HG03196 (cell line): ENCODE measurements around the gene AGGF1.
"Not testable (repeated sequence)": the region's sequence is repeated elsewhere in the genome, so short reads cannot be mapped to it uniquely, and the experiment has no call there.

Experiments used
- ATAC-seq: cut with Tn5 transposase; IDR thresholded peaks from one replicate; pipeline ENCODE4 v1.9.1; 2021; ENCODE audit not compliant: unreplicated experiment

Gene AGGF1

DNA sequence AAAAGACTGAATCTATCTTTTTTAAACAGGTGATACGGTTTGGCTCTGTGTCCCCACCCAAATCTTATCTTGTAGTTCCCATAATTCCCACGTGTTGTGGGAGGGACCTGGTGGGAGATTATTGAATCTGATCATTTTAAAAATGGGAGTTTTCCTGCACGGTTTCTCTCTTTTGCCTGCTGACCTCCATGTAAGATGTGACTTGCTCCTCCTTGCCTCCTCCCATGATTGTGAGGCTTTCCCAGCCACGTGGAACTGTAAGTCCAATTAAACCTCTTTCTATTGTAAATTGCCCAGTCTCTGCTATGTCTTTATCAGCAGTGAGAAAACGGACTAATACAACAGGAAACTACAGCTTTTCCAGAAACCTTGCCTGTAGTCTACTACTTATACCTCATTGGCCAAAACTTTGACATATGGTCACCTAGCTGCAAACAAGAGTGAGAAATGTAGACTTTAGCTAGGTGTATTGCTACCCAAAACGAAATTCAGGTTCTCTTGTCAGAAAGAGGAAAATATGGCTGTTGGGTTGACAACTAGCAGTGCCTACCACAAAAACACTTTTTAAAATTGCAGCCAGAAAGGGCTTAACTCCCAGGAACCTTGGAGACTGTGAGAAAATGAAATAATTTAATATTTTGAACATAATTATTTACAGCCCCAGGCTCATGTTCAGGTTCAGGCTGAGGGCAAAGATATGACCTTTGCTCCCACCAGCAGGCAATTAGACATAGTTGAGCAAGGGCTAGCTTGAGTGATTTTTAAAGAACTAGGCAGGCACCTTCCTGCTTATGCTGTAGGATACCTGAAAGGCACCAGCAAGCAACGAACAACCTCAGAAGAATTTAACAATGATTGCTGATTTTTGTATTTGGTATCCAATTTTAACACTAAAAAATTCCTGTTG lies 7.4 kb upstream of the AGGF1 start:
- ATAC-seq, result no peak

DNA sequence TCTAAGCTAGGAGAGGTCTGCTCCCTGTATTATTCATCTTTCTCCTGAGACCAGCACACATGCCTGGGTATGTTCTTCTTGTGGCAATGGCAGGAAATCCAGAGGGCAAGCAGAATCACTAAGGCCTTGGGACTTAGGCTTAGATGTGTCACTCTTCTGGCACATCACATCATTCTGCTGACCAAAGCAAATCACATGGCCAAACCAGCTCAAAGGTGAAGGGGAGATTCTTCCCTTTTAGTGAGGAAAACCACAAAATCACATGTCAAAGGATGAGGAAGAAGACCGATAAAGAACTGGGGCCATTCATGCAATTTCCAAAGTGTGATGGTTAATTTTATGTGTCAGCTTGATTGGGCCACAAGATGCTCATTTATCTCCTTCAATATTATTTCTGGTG lies 5.7 kb upstream of the AGGF1 start:
- ATAC-seq, result no peak

DNA sequence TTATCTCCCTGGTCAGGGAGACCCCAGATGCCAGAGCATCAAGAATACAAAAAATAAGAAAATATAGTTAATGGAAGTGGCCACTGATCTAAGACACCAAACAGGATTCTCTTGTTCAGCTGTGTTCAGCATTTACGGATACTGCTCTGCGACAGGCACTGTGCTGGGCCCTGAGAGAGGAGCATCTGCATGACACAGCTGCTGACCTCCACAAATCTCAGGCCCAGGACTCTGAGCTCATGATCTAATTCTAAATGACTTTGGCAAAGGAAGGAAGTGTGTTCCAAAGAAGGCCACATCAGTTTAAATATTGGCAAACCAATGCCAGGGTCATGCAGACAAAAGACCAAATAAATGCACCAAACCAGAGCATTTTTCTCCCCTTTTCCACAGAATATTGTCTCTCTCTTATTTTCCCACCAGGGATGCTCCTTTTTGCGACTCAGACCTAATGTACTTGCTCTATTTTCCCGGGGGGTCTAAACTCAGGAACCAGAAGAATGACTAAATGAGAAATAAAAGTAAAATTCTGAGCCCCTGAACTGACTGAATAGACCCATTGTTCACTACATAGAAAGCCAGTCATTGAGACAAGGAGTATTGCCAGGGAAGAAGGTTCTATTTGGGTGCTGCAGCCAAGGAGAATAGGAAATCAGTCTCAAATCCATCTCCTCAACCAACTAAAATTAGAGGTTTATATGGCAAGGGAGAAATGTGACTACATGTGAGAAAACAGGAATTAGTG lies 1.4 kb upstream of the AGGF1 start:
- ATAC-seq, result no peak

DNA sequence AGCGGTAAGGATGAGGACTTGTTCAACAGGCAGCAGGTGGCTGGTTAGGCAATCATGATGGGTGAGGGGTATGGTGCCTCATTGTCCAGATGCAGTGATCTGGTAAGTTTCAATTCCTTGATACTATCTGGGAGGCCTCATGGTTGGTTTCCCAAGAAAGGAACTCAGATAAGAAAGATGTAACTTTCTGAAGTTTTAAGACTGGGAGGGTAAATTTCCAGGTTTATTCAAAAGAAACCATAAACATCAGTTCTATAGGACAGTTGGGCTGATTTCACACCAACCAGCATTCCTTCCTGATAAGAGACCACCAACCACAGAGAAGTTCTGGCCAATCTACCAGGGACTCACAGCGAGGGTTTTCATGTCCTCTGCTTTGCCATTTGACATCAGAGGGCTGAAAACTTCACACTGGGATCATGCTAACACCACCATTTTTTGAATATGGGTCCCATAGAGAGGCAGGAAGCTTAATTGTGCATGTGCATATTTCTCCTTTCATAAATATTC lies 773 bp upstream of the AGGF1 start:
- ATAC-seq, result no peak

DNA sequence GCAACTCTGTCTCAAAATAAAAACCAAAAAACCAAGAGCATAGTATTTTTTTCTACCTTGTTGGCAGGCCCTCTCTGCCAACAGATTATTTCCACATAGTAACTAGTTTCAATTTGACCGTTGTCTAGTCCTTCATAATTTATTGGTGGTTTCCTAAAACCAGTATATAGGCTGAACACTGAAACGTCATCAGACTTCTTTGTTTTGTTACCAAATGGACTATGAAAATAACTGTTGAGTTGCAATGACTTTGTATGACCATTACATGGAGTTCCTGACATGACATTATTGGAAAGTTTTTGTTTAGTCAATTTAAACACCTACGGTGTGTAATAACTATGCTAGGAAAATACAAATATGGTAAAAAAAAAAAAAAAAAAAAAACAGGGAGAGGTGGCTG lies 1.7 kb downstream of the AGGF1 start:
- ATAC-seq, result no peak

DNA sequence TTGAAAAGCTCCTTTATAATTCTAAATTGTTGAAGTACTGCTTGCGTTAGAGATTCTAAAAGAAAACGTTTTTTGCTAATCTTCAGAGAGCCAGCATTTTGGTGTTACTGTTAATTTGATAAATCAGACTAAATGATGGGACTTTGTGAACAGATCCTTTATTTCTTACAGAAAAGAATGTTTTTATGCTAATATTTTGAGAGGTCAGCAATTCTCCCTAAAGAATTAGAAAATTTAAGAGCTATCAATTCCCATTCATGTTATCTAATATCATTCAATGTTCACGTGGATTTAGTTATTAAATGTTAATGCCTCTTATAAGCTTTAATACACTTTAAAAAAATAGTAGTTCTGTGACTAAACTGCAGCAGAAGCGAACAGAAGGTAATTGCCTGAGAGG lies 2.4 kb downstream of the AGGF1 start:
- no peak for ATAC-seq

DNA sequence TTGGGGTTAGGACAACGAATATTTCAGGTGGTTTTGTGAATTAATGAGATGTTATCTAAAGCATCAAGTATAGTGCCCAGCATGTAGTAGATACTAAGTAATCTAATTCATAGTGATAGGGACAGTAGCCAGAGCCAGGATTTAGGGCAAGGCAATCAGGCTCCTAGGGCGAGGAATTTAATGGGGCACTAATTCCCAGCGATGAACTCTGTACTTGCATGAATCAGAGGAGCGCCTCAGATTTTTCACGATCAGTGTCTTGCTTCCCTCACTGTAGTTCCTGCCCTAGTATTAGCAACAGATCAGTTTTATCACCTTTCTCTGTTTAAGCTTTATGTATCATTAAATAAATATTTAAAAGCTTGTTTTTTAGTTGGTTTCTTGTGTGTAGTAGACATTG lies 3.1 kb downstream of the AGGF1 start:
- no peak for ATAC-seq

DNA sequence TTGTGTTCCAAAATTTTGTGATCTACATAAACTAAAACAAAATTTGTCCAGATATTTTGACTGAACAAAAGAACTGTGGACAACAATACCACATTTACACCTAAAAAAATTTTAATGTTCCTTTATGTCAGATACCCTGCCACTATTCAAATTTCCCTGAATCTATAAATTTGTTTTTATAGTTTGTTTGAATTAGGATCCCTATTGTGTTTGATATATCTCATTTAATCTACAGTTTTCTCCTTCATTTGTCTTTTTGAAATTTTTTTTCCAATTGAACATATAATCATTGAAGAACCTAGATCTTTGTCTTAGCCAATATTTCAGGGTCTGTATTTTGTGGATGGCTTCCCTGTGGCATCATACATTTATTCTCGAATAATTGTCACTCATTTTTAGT lies 5.7 kb downstream of the AGGF1 start:
- ATAC-seq, result no peak

DNA sequence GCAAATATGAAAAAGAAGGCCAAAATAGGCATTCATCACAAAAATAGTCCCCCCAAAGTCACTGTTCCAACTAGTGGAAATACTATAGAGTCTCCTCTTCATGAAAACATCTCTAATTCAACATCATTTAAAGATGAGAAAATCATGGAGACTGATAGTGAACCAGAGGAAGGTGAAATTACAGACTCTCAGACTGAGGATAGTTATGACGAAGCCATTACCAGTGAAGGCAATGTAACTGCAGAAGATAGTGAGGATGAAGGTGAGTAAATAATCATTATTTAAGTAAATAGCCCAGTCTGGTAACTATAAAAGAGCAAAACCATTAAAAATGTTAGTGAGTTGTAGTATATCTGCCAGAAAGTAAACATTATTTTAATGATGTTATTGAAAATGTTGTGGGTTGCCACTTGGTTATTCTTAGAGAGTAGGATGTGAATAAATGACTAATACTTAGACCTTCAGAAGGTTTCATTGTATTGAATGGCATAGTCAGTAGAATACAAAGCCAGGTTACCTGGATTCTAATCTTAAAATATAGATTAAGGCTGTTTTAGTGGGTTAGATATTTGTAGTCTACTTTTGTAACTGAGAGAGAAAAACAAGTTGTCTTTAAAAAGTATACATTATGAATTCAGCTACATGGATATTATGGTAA lies 16.3 kb downstream of the AGGF1 start:
- no peak for ATAC-seq

DNA sequence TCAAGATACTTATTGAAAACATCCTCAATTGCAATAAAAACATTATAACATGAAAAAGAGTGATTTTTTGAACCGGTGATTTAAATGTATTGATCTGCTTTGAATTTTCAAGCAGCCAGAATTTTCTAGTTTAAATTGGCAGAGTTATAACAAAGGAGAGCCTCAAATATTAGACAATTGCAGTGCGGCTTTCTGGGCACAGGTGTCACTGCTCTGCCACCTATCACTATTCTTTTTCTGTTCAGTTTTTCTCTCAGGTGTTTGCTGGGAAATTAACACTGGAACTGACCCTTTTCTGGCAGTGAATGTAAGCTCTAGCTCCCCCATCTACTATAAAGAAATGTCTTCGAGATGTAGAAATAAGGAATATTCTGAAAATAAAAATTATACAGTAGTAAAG lies 33.8 kb downstream of the AGGF1 start:
- no peak for ATAC-seq

DNA sequence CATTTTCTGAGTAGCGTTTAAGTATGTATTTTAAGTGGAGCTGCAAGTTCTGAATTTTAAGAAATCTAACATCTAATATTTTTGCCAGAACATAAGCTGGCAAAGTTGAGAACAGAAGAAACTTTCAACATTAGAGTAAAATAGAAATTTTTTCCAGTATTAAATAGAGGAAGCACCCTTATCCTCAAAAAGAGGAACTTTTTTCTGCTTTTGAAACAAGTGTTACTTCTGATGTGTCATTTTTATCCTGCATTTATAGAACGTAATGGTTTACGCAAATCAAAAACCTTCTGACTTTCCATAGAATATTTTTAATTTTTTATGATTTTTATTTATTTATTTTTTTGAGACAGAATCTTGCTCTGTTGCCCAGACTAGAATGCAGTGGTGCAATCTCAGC lies 35.1 kb downstream of the AGGF1 start:
- no peak for ATAC-seq

DNA sequence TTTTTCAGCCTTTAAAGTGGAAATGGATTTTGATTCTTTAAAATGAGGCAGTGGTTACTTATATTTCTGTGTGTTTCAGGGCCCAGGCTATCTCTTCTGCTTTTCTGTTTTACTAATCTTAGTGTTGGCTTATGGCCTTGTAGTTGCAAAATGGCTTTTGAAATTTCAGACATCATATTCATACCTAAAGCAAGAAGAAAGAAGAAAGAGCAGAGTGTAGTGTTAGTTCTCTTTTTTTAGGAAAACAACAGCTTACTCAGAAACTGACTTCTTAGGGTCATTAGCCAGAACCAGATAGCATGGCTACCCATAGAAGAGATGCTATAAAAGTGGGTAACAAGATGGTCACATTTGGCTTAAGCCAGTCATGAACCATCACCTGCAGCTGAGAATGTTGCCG lies 36.0 kb downstream of the AGGF1 start:
- peak; percentile 5 for ATAC-seq

DNA sequence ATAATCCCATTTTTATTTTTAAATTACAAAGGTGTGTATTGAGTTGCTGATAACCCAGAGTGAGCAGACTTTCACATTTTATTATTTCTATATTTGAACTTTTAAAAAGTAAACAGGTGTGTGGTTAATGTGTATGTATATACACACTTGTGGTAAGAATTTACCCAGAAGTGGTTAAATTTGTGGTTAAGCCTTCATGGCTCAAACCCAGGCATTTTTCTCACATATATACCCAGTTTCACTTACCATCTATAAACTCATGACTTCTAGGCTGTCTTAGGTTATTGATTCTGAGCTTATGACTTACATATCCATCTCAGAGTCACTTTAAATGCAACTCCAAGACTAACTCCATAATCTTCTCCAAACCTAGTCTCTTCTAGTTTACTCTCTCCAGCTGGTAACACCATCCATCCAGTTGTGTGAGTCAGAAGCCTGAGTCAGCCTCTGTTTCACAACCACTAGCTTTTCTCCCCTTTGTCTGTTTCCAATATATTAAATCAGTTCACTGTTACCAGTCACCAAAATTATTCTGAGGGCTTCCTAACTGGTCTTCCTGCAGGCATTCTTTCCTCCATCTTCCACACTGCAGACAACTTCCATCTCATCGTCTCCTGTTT lies 36.7 kb downstream of the AGGF1 start:
- ATAC-seq, result peak; percentile 64

DNA sequence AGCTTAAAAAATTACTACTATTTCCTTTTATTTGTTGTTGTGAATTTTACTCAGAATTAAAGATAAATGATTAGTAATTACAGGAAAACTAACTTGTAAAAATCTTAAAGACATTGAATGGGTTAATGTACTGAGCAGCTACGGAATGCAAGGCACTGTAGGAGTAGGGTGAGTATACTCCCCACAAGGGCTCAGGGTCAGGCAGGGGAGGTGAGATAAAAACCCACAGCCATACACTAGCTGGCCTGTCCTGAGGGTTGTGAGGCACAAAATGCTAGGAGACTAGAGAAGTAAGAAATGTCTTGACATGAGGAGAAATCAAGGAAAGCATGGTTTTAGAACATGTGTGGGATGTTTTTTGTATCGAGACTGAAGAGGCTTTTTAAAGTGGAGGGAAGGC lies 43.5 kb downstream of the AGGF1 start:
- no peak for ATAC-seq

DNA sequence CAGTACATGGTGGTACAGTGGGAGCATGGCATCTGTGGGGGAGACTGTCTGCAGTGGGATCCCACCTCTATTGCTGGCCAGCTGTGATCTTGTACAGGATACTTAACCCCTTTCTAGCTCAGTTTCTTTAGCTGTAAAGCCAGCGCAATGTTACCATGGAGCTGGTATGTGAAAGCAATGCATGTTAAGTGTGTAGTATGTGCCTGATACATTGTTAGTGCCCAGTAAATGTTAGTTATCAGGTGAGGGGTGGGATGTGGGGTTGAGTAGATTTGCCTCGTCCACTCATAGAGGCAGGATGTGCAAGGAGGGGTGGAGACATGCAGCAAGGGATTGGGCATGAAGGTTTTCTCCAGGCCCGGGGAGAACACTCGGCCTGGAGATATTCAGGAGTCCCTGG lies 44.5 kb downstream of the AGGF1 start:
- no peak for ATAC-seq

DNA sequence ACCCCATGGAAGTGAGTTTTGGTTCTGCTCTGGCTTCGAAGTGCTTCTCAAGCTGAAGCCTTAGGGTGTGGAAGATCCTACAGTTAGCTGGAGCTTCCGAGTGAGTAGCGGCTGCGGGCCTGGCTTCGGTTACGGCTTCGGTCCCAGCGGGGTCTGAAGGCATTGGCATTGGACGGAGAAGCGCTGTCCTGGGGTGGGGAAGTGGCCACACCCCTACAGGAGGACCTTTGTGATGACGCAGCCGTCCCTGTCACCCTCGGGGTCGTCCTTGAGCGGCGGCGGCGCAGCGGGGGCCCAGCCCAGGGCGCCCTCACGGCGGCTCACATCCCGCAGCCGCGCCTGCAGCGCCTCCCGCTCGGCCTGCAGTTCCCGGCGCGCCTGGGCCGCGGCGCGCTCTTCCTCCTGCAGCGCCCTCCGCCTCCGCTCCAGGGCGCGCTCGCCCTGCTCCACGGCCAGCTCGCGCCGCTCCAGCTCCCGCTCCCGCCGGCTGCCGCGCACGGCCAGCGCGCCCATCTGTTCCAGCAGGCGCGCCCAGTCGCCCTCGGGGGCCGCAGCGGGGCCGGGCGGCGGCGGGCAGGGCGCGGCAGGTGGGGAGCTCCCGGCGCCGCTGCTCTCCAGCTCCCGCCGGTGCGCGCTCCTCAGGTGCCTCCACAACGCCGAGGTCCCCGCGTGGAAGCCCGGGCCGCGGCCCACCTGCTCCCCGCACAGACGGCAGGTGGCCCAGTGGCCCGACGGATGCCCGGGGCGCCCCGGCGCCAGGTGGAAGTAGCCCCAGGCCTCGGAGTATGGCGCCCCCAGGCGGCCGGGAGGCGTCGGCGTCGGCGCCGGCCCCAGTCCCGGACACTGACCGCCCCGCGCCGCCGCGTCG lies 47.0 kb downstream of the AGGF1 start:
- ATAC-seq, result peak; percentile 88

DNA sequence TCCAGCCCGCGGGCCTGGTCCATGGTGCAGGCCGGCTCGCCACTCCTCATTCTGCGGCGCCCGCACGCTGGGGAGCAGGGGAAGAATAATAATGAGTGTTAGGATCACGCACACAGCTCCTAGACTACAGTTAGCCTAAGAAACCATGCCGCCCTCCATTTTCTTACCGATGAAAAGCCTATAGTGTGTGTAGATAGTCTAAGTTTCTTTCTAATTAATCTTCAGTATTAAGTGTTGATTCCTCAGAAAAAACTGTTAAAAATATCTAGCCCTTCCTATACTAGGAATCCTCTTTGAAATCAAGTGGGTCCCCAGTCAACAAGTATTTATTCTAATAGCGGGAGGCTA lies 47.6 kb downstream of the AGGF1 start:
- ATAC-seq, result no peak

DNA sequence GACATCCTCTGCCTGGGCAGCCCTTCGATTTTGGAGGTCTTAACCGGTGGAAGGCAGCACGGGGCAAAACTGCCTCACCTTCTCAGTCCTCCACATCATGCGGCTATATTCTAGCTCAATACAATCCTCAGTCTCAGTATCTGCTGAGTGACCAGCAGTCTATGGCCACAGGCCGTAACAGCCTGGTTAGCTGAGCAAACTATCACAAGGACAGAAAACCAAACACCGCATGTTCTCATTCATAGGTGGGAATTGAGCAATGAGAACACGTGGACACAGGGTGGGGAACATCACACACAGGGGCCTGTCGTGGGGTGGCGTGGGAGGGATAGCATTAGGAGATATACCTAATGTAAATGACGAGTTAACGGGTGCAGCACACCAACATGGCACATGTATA lies 50.3 kb downstream of the AGGF1 start:
- not testable (repeated sequence) for ATAC-seq

DNA sequence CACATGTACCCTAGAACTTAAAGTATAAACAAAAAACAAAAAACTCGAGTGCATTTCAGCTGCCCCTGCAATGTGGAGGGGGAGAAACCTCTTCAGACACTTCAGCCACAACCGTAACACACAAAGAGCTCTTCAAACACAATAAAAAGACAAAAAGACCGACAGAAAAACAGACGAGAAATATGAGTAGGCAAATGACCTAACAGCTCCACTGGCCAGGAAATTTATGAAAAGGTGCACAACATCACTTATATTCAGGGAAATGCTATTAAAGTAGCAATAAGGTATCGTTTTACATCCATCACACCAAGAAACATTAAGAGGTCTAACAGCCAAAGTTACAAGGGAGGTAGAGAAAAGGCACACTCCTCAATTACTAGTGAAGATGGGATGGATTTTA lies 50.7 kb downstream of the AGGF1 start:
- ATAC-seq, result no peak

DNA sequence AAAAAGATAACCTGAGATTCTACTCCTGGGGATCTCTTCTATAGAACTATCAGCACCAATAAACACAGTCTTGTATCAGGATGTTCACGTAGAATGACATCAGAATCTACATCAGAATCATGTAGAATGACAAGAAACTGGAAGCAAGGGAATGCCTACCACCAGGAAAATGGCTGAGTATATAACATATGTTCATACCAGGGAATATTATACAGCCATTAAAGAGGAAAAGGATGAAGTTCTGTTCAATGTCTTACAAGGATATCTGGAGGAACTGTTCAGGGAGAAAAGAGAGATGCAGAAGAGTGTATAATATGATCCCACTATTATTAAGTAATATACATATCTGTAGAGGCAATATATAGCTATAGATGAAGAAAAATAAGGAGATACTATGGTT lies 52.1 kb downstream of the AGGF1 start:
- no peak for ATAC-seq
